AG10803 (cell line): ENCODE data around the gene INO80C.

Source experiments
- DNase-seq: peaks from one replicate; pipeline ENCODE4 v3.0.0; 2010; ENCODE audit warnings: low read depth
- H3K4me3 ChIP-seq: 2 replicates; pipeline ENCODE4 v1.5.1; 2011; ENCODE audit warnings: mild to moderate bottlenecking, low read length, control low read depth
- TF ChIP-seq, protein P1 (sequence below): conservative IDR thresholded peaks from 2 replicates; pipeline ENCODE4 v1.5.1; 2011; ENCODE audit warnings: mild to moderate bottlenecking, low read length, control low read depth, inconsistent platforms

INO80C gene

GRCh38 chr18:35526495-35527059 is 28.8 kb upstream of the INO80C start:
- H3K4me3 ChIP-seq, result no peak overlapping the region
- TF ChIP-seq, protein P1, sequence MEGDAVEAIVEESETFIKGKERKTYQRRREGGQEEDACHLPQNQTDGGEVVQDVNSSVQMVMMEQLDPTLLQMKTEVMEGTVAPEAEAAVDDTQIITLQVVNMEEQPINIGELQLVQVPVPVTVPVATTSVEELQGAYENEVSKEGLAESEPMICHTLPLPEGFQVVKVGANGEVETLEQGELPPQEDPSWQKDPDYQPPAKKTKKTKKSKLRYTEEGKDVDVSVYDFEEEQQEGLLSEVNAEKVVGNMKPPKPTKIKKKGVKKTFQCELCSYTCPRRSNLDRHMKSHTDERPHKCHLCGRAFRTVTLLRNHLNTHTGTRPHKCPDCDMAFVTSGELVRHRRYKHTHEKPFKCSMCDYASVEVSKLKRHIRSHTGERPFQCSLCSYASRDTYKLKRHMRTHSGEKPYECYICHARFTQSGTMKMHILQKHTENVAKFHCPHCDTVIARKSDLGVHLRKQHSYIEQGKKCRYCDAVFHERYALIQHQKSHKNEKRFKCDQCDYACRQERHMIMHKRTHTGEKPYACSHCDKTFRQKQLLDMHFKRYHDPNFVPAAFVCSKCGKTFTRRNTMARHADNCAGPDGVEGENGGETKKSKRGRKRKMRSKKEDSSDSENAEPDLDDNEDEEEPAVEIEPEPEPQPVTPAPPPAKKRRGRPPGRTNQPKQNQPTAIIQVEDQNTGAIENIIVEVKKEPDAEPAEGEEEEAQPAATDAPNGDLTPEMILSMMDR, result no peak
- no peak for DNase-seq

GRCh38 chr18:35525795-35526494 is 28.2 kb upstream of the INO80C start:
- H3K4me3 ChIP-seq, result no peak overlapping the region
- DNase-seq, result no peak

DNA sequence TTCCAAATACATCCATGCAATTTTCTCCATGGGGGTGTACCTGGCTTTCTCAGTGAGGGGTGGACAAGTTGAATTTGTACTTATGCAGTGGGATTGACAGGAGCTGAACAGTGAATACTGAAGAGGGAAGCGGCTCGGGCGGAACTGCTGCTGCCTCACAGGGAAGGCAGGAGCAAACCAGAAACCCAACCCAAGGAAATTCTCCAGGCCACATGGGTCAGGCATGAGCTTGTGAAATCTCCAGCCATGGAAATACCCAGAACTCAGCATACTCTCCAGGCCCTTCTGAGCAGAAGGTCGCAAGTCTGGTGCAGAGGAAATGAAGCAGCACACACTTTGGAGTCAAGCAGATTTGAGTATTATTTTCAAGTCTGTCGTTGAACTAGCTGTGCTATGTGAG is 26.5 kb upstream of the INO80C start:
- H3K4me3 ChIP-seq, result no peak overlapping the region
- no peak for DNase-seq
- TF ChIP-seq, protein P1, result no peak

More at GRCh38 chr18:35525795-35526494, 28.2 kb upstream of the INO80C start:
- TF ChIP-seq, protein P1, result no peak

DNA sequence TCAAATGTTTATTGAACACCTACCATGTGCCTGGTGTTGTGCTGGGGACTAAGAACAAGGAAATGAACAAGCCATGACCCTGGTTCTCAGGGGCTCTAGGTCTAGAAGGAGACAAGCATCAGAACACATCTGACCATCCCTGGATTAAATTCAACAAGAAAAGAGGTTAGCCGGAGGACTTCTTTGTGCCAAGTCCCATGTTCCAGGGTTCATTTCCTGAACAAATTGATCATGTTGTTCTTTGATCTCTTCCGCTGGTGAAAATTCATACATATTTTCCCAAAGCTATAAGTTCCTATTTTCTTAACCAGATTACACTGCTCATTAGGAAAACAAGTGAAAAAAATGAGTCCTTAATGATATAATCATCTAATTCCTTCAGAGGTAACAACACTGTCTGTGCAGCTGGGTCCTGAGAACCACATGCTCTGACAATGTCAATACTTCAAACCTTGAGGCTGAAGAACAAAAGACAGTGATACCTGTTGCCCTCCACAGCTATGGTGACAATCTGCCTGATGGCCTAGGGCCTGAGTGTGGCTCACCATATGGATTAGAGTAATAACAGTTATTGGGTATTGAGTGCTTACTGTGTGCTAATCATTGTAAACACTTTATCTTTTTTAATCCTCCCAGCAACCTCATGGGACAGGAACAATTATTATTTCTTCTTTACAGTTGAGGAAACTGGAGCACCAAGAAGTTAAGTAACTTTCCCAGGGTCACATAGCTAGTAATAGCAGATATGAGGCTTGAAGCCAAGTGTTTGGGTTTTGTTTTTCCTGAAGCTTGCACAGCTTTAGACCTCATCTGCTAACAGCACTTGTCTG is 24.6 kb upstream of the INO80C start:
- TF ChIP-seq, protein P1, result no peak
- DNase-seq, result no peak
- no peak overlapping the region for H3K4me3 ChIP-seq

- TF ChIP-seq, protein P1, result no peak
- H3K4me3 ChIP-seq, result no peak overlapping the region
- DNase-seq, result no peak
These were observed 23.4 kb upstream of the INO80C start for GRCh38 chr18:35521133-35521532.

DNA sequence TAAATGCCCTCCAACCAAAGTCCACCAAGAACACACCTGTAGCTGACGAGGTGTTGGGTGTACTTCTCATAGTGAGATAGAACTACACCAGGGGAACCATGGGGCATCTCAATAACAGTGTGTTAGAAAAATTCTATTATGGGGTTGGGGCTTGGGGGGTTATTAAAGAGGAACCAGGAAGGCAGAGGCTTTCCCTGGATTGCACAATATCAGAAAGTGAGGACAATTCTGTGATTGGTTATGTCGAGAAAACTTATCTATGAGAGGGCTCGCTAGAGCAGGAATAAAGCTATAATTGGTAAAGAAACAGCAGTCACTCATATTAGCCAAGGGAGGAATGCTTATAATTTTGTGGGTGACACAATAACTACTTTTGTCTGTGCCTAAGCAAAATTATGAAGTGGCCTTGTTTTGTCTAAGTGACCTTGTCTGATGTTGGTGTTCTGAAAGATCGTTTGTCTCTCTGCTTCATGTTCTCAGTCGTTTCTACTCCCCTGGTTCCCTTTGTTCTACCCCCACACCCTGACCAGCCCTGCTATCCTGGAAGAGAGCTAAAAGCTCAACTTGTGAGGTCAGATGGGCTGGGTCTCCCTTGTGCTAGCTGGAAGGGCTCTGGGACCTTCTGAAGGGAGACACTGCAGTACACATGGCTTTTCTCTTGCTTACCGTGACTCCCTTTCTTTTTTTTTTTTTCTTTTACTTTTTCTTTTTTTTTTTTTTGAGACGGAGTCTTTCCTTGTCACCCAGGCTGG is 21.6 kb upstream of the INO80C start:
- H3K4me3 ChIP-seq, result no peak overlapping the region
- TF ChIP-seq, protein P1, result no peak
- DNase-seq, result no peak
